Activated T-helper 17 cell treated with anti-CD3 and anti-CD28 coated beads, Interleukin-2, amount 50 U/mL, for 72 hours (primary cell): Measurements from ENCODE around the gene MAP2K6. TPM values are rescaled to one million over a fixed set of nuclear protein-coding genes. Genes with fewer than 3 reads are reported as not detected.

ENCODE experiments used
- ATAC-seq: fragments of 150-1000 bp; cut with Tn5 transposase; replicated peaks from 2 replicates; pipeline ENCODE4 v1.10.0; 2021; ENCODE audit warnings: mild to moderate bottlenecking, moderate library complexity
- H3K27ac Mint-ChIP-seq: one replicate; pipeline ENCODE4 v1.8.0; 2022; ENCODE audit warnings: mixed read lengths
- H3K27me3 Mint-ChIP-seq: one replicate; pipeline ENCODE4 v1.8.0; 2022; ENCODE audit warnings: mixed read lengths
- H3K36me3 Mint-ChIP-seq: one replicate; pipeline ENCODE4 v1.8.0; 2022; ENCODE audit warnings: low read depth, mild to moderate bottlenecking, mixed read lengths
- H3K4me1 Mint-ChIP-seq: one replicate; pipeline ENCODE4 v1.8.0; 2022; ENCODE audit warnings: mixed read lengths
- H3K4me3 Mint-ChIP-seq: one replicate; pipeline ENCODE4 v1.8.0; 2022; ENCODE audit warnings: mild to moderate bottlenecking, mixed read lengths
- H3K9me3 Mint-ChIP-seq: one replicate; pipeline ENCODE4 v1.8.0; 2022; ENCODE audit warnings: mixed read lengths
- total RNA-seq, 2 donors: library from RNA; stranded (reverse); gene quantifications; one replicate each; pipeline ENCODE4 v1.2.3, GENCODE V29; 2022

Gene MAP2K6
- total RNA-seq, 2 donors from 2014 or later, result 2.4 to 3.9 TPM

GRCh38 chr17:69505740-69506139, 91.2 kb downstream of the MAP2K6 start:
- Mint-ChIP-seq H3K36me3 (peaks cover 14% of the 10 kb centered on the region), H3K27ac (peak overlapping the region; percentile 34), H3K9me3 (no peaks in the 10 kb centered on the region), H3K4me1 (peaks cover 6% of the 10 kb centered on the region), H3K27me3 (no peaks in the 10 kb centered on the region), H3K4me3 (no peak overlapping the region)
- ATAC-seq, result no peak

- peak overlapping the region; percentile 34 for H3K27ac Mint-ChIP-seq
- H3K9me3 Mint-ChIP-seq, result no peaks in the 10 kb centered on the region
- H3K4me1 Mint-ChIP-seq, result peaks cover 6% of the 10 kb centered on the region
- no peak overlapping the region for H3K4me3 Mint-ChIP-seq
- no peak for ATAC-seq
- H3K36me3 Mint-ChIP-seq, result peaks cover 14% of the 10 kb centered on the region
- H3K27me3 Mint-ChIP-seq, result no peaks in the 10 kb centered on the region
Observed at GRCh38 chr17:69506489-69506888, 92.0 kb downstream of the MAP2K6 start.

- Mint-ChIP-seq H3K27me3 (no peaks in the 10 kb centered on the region), H3K27ac (no peak overlapping the region), H3K4me3 (no peak overlapping the region), H3K36me3 (peaks cover 14% of the 10 kb centered on the region), H3K4me1 (peaks cover 6% of the 10 kb centered on the region), H3K9me3 (no peaks in the 10 kb centered on the region)
- no peak for ATAC-seq
Observed at GRCh38 chr17:69508814-69509213, 94.3 kb downstream of the MAP2K6 start.

GRCh38 chr17:69511250-69511649, 96.8 kb downstream of the MAP2K6 start:
- Mint-ChIP-seq H3K9me3 (no peaks in the 10 kb centered on the region), H3K27me3 (no peaks in the 10 kb centered on the region), H3K27ac (no peak overlapping the region), H3K36me3 (peaks cover 14% of the 10 kb centered on the region), H3K4me1 (no peaks in the 10 kb centered on the region), H3K4me3 (no peak overlapping the region)
- no peak for ATAC-seq

GRCh38 chr17:69512946-69513345, 98.4 kb downstream of the MAP2K6 start:
- Mint-ChIP-seq H3K27ac (no peak overlapping the region), H3K4me1 (no peaks in the 10 kb centered on the region), H3K9me3 (no peaks in the 10 kb centered on the region), H3K4me3 (no peak overlapping the region), H3K27me3 (no peaks in the 10 kb centered on the region), H3K36me3 (peaks cover 13% of the 10 kb centered on the region)
- no peak for ATAC-seq

- Mint-ChIP-seq H3K9me3 (no peaks in the 10 kb centered on the region), H3K4me3 (no peak overlapping the region), H3K27ac (no peak overlapping the region), H3K27me3 (no peaks in the 10 kb centered on the region), H3K36me3 (peaks cover 46% of the 10 kb centered on the region), H3K4me1 (no peaks in the 10 kb centered on the region)
- no peak for ATAC-seq
Observed at GRCh38 chr17:69516225-69516624, 101.7 kb downstream of the MAP2K6 start.

GRCh38 chr17:69516911-69517310, 102.4 kb downstream of the MAP2K6 start:
- no peak overlapping the region for H3K4me3 Mint-ChIP-seq
- H3K9me3 Mint-ChIP-seq, result no peaks in the 10 kb centered on the region
- H3K27me3 Mint-ChIP-seq, result no peaks in the 10 kb centered on the region
- no peaks in the 10 kb centered on the region for H3K4me1 Mint-ChIP-seq
- peak overlapping the region; percentile 7 for H3K27ac Mint-ChIP-seq
- no peak for ATAC-seq
- H3K36me3 Mint-ChIP-seq, result peaks cover 53% of the 10 kb centered on the region

GRCh38 chr17:69518951-69519350, 104.5 kb downstream of the MAP2K6 start:
- no peak for ATAC-seq

GRCh38 chr17:69523244-69523861, 108.9 kb downstream of the MAP2K6 start:
- H3K27ac Mint-ChIP-seq, result no peak overlapping the region
- no peaks in the 10 kb centered on the region for H3K27me3 Mint-ChIP-seq
- no peaks in the 10 kb centered on the region for H3K4me1 Mint-ChIP-seq
- H3K9me3 Mint-ChIP-seq, result no peaks in the 10 kb centered on the region
- H3K36me3 Mint-ChIP-seq, result peaks cover 77% of the 10 kb centered on the region
- no peak overlapping the region for H3K4me3 Mint-ChIP-seq
- ATAC-seq, result peak; percentile 37

More at GRCh38 chr17:69518951-69519350, 104.5 kb downstream of the MAP2K6 start:
- Mint-ChIP-seq H3K27ac (no peak overlapping the region), H3K4me3 (no peak overlapping the region), H3K4me1 (no peaks in the 10 kb centered on the region), H3K27me3 (no peaks in the 10 kb centered on the region), H3K9me3 (no peaks in the 10 kb centered on the region), H3K36me3 (peaks cover 67% of the 10 kb centered on the region)

GRCh38 chr17:69524854-69525253, 110.4 kb downstream of the MAP2K6 start:
- Mint-ChIP-seq H3K36me3 (peaks cover 63% of the 10 kb centered on the region), H3K4me1 (no peaks in the 10 kb centered on the region), H3K9me3 (no peaks in the 10 kb centered on the region), H3K27me3 (no peaks in the 10 kb centered on the region), H3K27ac (no peak overlapping the region), H3K4me3 (no peak overlapping the region)
- ATAC-seq, result no peak

GRCh38 chr17:69525920-69526841, 111.7 kb downstream of the MAP2K6 start:
- no peaks in the 10 kb centered on the region for H3K9me3 Mint-ChIP-seq
- no peak overlapping the region for H3K4me3 Mint-ChIP-seq
- no peak overlapping the region for H3K27ac Mint-ChIP-seq
- ATAC-seq, result no peak
- H3K36me3 Mint-ChIP-seq, result peaks cover 54% of the 10 kb centered on the region
- no peaks in the 10 kb centered on the region for H3K4me1 Mint-ChIP-seq
- no peaks in the 10 kb centered on the region for H3K27me3 Mint-ChIP-seq

GRCh38 chr17:69528035-69528434, 113.5 kb downstream of the MAP2K6 start:
- H3K4me3 Mint-ChIP-seq, result no peak overlapping the region
- no peaks in the 10 kb centered on the region for H3K4me1 Mint-ChIP-seq
- ATAC-seq, result no peak
- H3K36me3 Mint-ChIP-seq, result peaks cover 50% of the 10 kb centered on the region
- no peaks in the 10 kb centered on the region for H3K27me3 Mint-ChIP-seq
- H3K27ac Mint-ChIP-seq, result no peak overlapping the region
- H3K9me3 Mint-ChIP-seq, result no peaks in the 10 kb centered on the region

- H3K4me1 Mint-ChIP-seq, result no peaks in the 10 kb centered on the region
- H3K27ac Mint-ChIP-seq, result no peak overlapping the region
- H3K4me3 Mint-ChIP-seq, result no peak overlapping the region
- H3K9me3 Mint-ChIP-seq, result no peaks in the 10 kb centered on the region
- H3K27me3 Mint-ChIP-seq, result no peaks in the 10 kb centered on the region
- no peak for ATAC-seq
- peaks cover 56% of the 10 kb centered on the region for H3K36me3 Mint-ChIP-seq
Observed at GRCh38 chr17:69533481-69534234, 119.2 kb downstream of the MAP2K6 start.

- H3K27me3 Mint-ChIP-seq, result no peaks in the 10 kb centered on the region
- H3K27ac Mint-ChIP-seq, result no peak overlapping the region
- ATAC-seq, result no peak
- no peaks in the 10 kb centered on the region for H3K9me3 Mint-ChIP-seq
- no peak overlapping the region for H3K4me3 Mint-ChIP-seq
- H3K36me3 Mint-ChIP-seq, result peaks cover 56% of the 10 kb centered on the region
- H3K4me1 Mint-ChIP-seq, result no peaks in the 10 kb centered on the region
Observed at GRCh38 chr17:69534235-69534621, 119.7 kb downstream of the MAP2K6 start.
